NCI-H2227 (cell line): ENCODE measurements around the gene HS3ST2.
"Not testable (repeated sequence)": the region's sequence is repeated elsewhere in the genome, so short reads cannot be mapped to it uniquely, and the experiment has no call there.

Experiments
- DNase-seq: peaks from one replicate; lab custom pipeline; 2025; ENCODE audit not compliant: unreplicated experiment; lab: John Stamatoyannopoulos, UW

The HS3ST2 gene

GRCh38 chr16:22874394-22874793 is 60.4 kb downstream of the HS3ST2 start:
- no peak for DNase-seq

GRCh38 chr16:22878955-22879354 is 65.0 kb downstream of the HS3ST2 start:
- DNase-seq, result no peak

GRCh38 chr16:22879466-22879865 is 65.5 kb downstream of the HS3ST2 start:
- no peak for DNase-seq

GRCh38 chr16:22882981-22883380 is 69.0 kb downstream of the HS3ST2 start:
- DNase-seq, result no peak

- DNase-seq, result no peak
Observed at GRCh38 chr16:22885951-22886350, 72.0 kb downstream of the HS3ST2 start.

- DNase-seq, result no peak
Observed at GRCh38 chr16:22886927-22887326, 73.0 kb downstream of the HS3ST2 start.

GRCh38 chr16:22887445-22887844 is 73.5 kb downstream of the HS3ST2 start:
- no peak for DNase-seq

GRCh38 chr16:22888791-22889190 is 74.8 kb downstream of the HS3ST2 start:
- no peak for DNase-seq

GRCh38 chr16:22890976-22891375 is 77.0 kb downstream of the HS3ST2 start:
- DNase-seq, result no peak

- no peak for DNase-seq
Observed at GRCh38 chr16:22897184-22897583, 83.2 kb downstream of the HS3ST2 start.

- peak; percentile 65 for DNase-seq
Observed at GRCh38 chr16:22898131-22898530, 84.2 kb downstream of the HS3ST2 start.

GRCh38 chr16:22898874-22899348 is 84.9 kb downstream of the HS3ST2 start:
- DNase-seq, result peak; percentile 74

GRCh38 chr16:22899567-22899966 is 85.6 kb downstream of the HS3ST2 start:
- DNase-seq, result not testable (repeated sequence)

- DNase-seq, result no peak
Observed at GRCh38 chr16:22900863-22901262, 86.9 kb downstream of the HS3ST2 start.

GRCh38 chr16:22901563-22901962 is 87.6 kb downstream of the HS3ST2 start:
- no peak for DNase-seq

- no peak for DNase-seq
Observed at GRCh38 chr16:22903716-22904115, 89.8 kb downstream of the HS3ST2 start.

GRCh38 chr16:22912654-22913053 is 98.7 kb downstream of the HS3ST2 start:
- DNase-seq, result peak; percentile 17

- no peak for DNase-seq
Observed at GRCh38 chr16:22915003-22915402, 101.0 kb downstream of the HS3ST2 start.

GRCh38 chr16:22923491-22923890 is 109.5 kb downstream of the HS3ST2 start:
- no peak for DNase-seq

- no peak for DNase-seq
Observed at GRCh38 chr16:22924492-22924891, 110.5 kb downstream of the HS3ST2 start.

- no peak for DNase-seq
Observed at GRCh38 chr16:22926105-22926751, 112.3 kb downstream of the HS3ST2 start.

- DNase-seq, result no peak
Observed at GRCh38 chr16:22927306-22927705, 113.3 kb downstream of the HS3ST2 start.

GRCh38 chr16:22928882-22929435 is 115.0 kb downstream of the HS3ST2 start:
- no peak for DNase-seq
